Trophoblast cell (in vitro differentiated cells and primary cell): Measurements from ENCODE around the gene PHYKPL.
A peak's percentile ranks its signal among the peaks of the same experiment; 100 is the strongest.

Source experiments
- DNase-seq, 2 donors: peaks; one replicate each; pipeline ENCODE4 v3.0.0-alpha.2; 2016
- H2AFZ ChIP-seq: 2 replicates; pipeline ENCODE4 v1.6.1; 2013; ENCODE audit warnings: low read length, moderate library complexity, mild to moderate bottlenecking; ENCODE audit not compliant: insufficient read depth, poor library complexity
- H2AK5ac ChIP-seq: 2 replicates; pipeline ENCODE4 v1.6.1; 2013; ENCODE audit warnings: mild to moderate bottlenecking, low read length
- H2BK120ac ChIP-seq: 2 replicates; pipeline ENCODE4 v1.6.1; 2013; ENCODE audit warnings: low read length, mild to moderate bottlenecking, moderate library complexity; ENCODE audit not compliant: insufficient read depth, poor library complexity
- H2BK12ac ChIP-seq: 2 replicates; pipeline ENCODE4 v1.6.1; 2013; ENCODE audit warnings: mild to moderate bottlenecking, low read length, moderate library complexity
- H2BK5ac ChIP-seq: 2 replicates; pipeline ENCODE4 v1.6.1; 2013; ENCODE audit warnings: low read length, low read depth, moderate library complexity, mild to moderate bottlenecking; ENCODE audit not compliant: poor library complexity
- H3K14ac ChIP-seq: 2 replicates; pipeline ENCODE4 v1.6.1; 2013; ENCODE audit warnings: mild to moderate bottlenecking, low read length
- H3K18ac ChIP-seq: 2 replicates; pipeline ENCODE4 v1.6.1; 2013; ENCODE audit warnings: mild to moderate bottlenecking, low read length
- H3K23ac ChIP-seq: 2 replicates; pipeline ENCODE4 v1.6.1; 2013; ENCODE audit warnings: low read length
- H3K27ac ChIP-seq: 2 replicates; pipeline ENCODE4 v1.5.1; 2013; ENCODE audit warnings: low read depth, mild to moderate bottlenecking, inconsistent platforms, low read length, moderate library complexity
- H3K27me3 ChIP-seq: 2 replicates; pipeline ENCODE4 v1.6.1; 2013; ENCODE audit warnings: inconsistent platforms, mild to moderate bottlenecking, low read length, moderate library complexity; ENCODE audit not compliant: insufficient read depth
- H3K36me3 ChIP-seq, 2 experiments: 1 replicate in 1 of 2; 2 replicates in 1 of 2; pipeline ENCODE4 v1.6.1; 2013; ENCODE audit warnings: low read length in 2 of 2, mild to moderate bottlenecking in 2 of 2, moderate library complexity in 1 of 2; ENCODE audit not compliant: insufficient read depth in 2 of 2, control insufficient read depth in 1 of 2
- H3K4ac ChIP-seq: 2 replicates; pipeline ENCODE4 v1.6.1; 2013; ENCODE audit warnings: low read depth, mild to moderate bottlenecking, low read length, moderate library complexity
- H3K4me1 ChIP-seq, 2 experiments: 1 replicate in 1 of 2; 2 replicates in 1 of 2; pipeline ENCODE4 v1.6.1; 2013; ENCODE audit warnings: low read length in 2 of 2, mild to moderate bottlenecking in 2 of 2, moderate library complexity in 1 of 2; ENCODE audit not compliant: insufficient read depth in 2 of 2, control insufficient read depth in 1 of 2
- H3K4me2 ChIP-seq: 2 replicates; pipeline ENCODE4 v1.6.1; 2013; ENCODE audit warnings: inconsistent platforms, mild to moderate bottlenecking, low read length, moderate library complexity
- H3K4me3 ChIP-seq: 2 replicates; pipeline ENCODE4 v1.5.1; 2013; ENCODE audit warnings: mild to moderate bottlenecking, low read depth, low read length, inconsistent platforms
- H3K79me1 ChIP-seq: one replicate; pipeline ENCODE4 v1.6.1; 2013; ENCODE audit warnings: low read length
- H3K79me2 ChIP-seq: 2 replicates; pipeline ENCODE4 v1.6.1; 2013; ENCODE audit warnings: low read length, mild to moderate bottlenecking; ENCODE audit not compliant: control insufficient read depth, insufficient read depth, poor library complexity
- H3K9ac ChIP-seq: 2 replicates; pipeline ENCODE4 v1.6.1; 2013; ENCODE audit warnings: mild to moderate bottlenecking, low read length
- H3K9me3 ChIP-seq: 2 replicates; pipeline ENCODE4 v1.6.1; 2013; ENCODE audit warnings: low read depth, mild to moderate bottlenecking, control low read depth, inconsistent platforms, low read length; ENCODE audit not compliant: insufficient read depth
- H4K12ac ChIP-seq: 2 replicates; pipeline ENCODE4 v1.6.1; 2013; ENCODE audit warnings: low read depth, mild to moderate bottlenecking, low read length, moderate library complexity
- H4K8ac ChIP-seq: 2 replicates; pipeline ENCODE4 v1.6.1; 2013; ENCODE audit warnings: low read depth, mild to moderate bottlenecking, low read length, moderate library complexity
- H4K91ac ChIP-seq: one replicate; pipeline ENCODE4 v1.6.1; 2013; ENCODE audit warnings: low read depth, mild to moderate bottlenecking, low read length, moderate library complexity
- WGBS: extraction: QIAGEN DNeasy Blood & Tissue Kit; methylation state at CpG from one replicate; pipeline ENCODE4 v1.1.7; 2013; ENCODE audit warnings: missing lambda C conversion rate; ENCODE audit not compliant: insufficient read length, insufficient coverage; ENCODE audit errors: extremely low coverage; 5-methylcytosine and 5-hydroxymethylcytosine counted together

PHYKPL gene

DNA sequence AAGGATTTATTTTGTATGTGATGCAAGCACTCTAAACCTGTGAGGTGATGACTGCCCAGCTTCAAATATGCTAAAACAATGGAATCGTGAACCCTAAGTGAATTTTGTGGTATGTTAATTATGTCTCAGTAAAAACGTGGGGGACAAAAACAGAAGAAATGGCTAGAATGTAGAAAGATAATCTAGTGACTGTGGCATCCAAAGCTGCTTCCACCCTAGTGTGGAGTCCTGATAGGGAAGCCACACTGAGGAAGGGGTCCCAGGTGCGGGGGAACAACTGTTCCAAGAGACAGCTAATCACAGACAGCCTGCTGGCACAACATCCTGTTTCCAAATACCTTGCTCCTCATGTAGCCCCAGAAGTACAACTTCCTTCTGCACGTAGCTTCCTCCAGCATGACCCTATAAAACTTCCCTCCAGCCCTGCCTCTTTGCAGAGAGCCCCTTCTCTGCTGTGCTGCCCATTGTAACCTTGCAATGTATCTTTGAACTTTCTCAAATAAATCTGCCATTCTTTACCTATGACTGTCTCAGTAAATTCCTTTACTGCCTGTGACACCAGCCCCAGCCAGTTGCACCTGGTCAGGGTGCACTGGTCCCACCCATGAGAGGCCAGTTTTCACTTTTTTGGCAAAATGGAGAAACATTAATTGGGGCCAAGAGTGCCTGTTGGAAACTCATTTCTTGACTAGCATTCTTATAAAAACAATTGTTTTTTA, 50.3 kb downstream of the PHYKPL start:
- no peaks in the 10 kb centered on the region for H3K9me3 ChIP-seq
- H3K18ac ChIP-seq, result no peak overlapping the region
- H3K79me2 ChIP-seq, result no peaks in the 10 kb centered on the region
- H3K79me1 ChIP-seq, result no peaks in the 10 kb centered on the region
- H4K12ac ChIP-seq, result no peak overlapping the region
- no peak overlapping the region for H3K14ac ChIP-seq
- H3K23ac ChIP-seq, result no peak overlapping the region
- no peaks in the 10 kb centered on the region for H3K36me3 ChIP-seq
- H3K4me3 ChIP-seq, result no peak overlapping the region
- no peak overlapping the region for H2AFZ ChIP-seq
- peaks cover 3 to 5% of the 10 kb centered on the region in 2 experiments for H3K4me1 ChIP-seq
- H2BK5ac ChIP-seq, result no peak overlapping the region
- no CpG with 5 or more reads among the region's 4 CpGs for WGBS
- no peak overlapping the region for H2BK12ac ChIP-seq
- H3K27me3 ChIP-seq, result no peaks in the 10 kb centered on the region
- H3K27ac ChIP-seq, result no peak overlapping the region
- no peak overlapping the region for H4K8ac ChIP-seq
- H4K91ac ChIP-seq, result no peak overlapping the region
- peak in 1 of 2 donors; percentile 50 for DNase-seq
- no peak overlapping the region for H3K4ac ChIP-seq
- H2BK120ac ChIP-seq, result no peak overlapping the region
- H3K4me2 ChIP-seq, result no peak overlapping the region
- no peak overlapping the region for H2AK5ac ChIP-seq
- H3K9ac ChIP-seq, result peak overlapping the region; percentile 70

DNA sequence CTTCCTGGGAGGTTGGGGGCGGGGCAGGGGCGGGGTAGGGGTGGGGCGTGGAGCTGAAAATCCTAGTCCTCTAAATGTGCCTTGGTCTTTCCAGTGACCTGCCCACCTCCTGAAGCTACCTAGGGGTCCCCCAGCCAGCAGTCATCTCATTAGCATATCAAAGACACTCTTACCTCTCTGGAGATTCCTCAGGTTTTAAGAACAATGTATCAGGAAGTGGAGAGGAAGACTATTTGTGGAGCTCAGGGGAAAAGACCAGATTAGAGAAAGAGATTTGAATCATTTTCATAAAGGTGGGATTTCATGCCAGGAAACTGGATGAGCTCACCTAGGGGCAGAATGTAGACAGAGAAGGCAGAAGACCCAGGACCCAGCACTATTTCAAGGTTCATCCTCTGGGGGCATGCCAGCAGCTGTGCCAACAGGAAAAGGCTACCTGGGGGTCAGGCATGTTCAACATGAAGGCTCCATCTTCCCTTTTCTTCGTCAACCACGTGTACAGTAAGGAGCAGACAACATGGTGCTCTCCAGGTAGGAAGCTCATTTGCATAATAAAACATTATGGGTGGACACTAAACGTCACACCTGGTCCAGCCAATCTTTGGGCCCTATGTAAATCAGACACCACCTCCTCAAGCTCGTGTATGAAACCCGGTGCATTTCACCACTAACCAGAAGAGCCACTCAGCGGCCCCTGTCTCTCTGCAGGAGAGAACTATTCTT, 52.3 kb downstream of the PHYKPL start:
- H3K18ac ChIP-seq, result no peak overlapping the region
- H3K36me3 ChIP-seq, result no peaks in the 10 kb centered on the region
- no peaks in the 10 kb centered on the region for H3K9me3 ChIP-seq
- no peak overlapping the region for H3K4me3 ChIP-seq
- no peak overlapping the region for H2BK120ac ChIP-seq
- no peak overlapping the region for H2BK12ac ChIP-seq
- no peak overlapping the region for H4K8ac ChIP-seq
- no peak overlapping the region for H3K27ac ChIP-seq
- no peak overlapping the region for H4K91ac ChIP-seq
- no peak overlapping the region for H3K23ac ChIP-seq
- no CpG with 5 or more reads among the region's 9 CpGs for WGBS
- no peak overlapping the region for H3K14ac ChIP-seq
- no peaks in the 10 kb centered on the region for H3K27me3 ChIP-seq
- no peak overlapping the region for H2AK5ac ChIP-seq
- no peak overlapping the region for H4K12ac ChIP-seq
- no peak overlapping the region for H3K4ac ChIP-seq
- H3K79me2 ChIP-seq, result no peaks in the 10 kb centered on the region
- H2AFZ ChIP-seq, result no peak overlapping the region
- DNase-seq, result no peak
- no peak overlapping the region for H3K4me2 ChIP-seq
- no peaks in the 10 kb centered on the region for H3K79me1 ChIP-seq
- H2BK5ac ChIP-seq, result no peak overlapping the region
- no peak overlapping the region for H3K9ac ChIP-seq
- H3K4me1 ChIP-seq, result peaks cover 3 to 5% of the 10 kb centered on the region in 2 experiments

DNA sequence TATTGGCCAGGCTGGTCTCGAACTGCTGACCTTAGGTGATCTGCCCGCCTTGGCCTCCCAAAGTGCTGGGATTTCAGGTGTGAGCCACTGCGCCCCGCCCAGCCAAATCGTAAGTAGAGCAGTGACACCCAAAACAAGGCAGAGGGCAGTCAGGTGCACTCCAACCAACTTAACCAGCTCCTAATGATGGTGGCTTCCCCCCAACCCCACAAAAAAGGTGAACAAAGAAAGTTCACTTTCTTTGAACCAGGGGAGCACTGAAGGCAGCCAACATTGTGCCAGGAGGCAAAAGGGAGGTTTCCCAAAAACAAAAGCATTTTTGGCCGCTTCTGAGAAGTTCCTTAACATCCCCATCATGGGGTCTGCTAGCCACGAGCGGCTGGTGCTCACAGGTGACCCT, 55.0 kb downstream of the PHYKPL start:
- no peak for DNase-seq
- Histone ChIP-seq H4K8ac (no peak overlapping the region), H2AFZ (no peak overlapping the region), H3K79me2 (no peaks in the 10 kb centered on the region), H4K91ac (no peak overlapping the region), H3K4me2 (no peak overlapping the region), H3K4me1 (peaks cover 3 to 4% of the 10 kb centered on the region in 2 experiments), H2BK120ac (no peak overlapping the region), H3K14ac (no peak overlapping the region), H3K4me3 (no peak overlapping the region), H3K27ac (no peak overlapping the region), H2BK5ac (no peak overlapping the region), H3K27me3 (no peaks in the 10 kb centered on the region), H2AK5ac (no peak overlapping the region), H2BK12ac (no peak overlapping the region), H4K12ac (no peak overlapping the region), H3K4ac (no peak overlapping the region), H3K9me3 (no peaks in the 10 kb centered on the region), H3K23ac (no peak overlapping the region), H3K79me1 (no peaks in the 10 kb centered on the region), H3K36me3 (no peaks in the 10 kb centered on the region), H3K9ac (no peak overlapping the region), H3K18ac (no peak overlapping the region)
- WGBS, result no CpG with 5 or more reads among the region's 8 CpGs

DNA sequence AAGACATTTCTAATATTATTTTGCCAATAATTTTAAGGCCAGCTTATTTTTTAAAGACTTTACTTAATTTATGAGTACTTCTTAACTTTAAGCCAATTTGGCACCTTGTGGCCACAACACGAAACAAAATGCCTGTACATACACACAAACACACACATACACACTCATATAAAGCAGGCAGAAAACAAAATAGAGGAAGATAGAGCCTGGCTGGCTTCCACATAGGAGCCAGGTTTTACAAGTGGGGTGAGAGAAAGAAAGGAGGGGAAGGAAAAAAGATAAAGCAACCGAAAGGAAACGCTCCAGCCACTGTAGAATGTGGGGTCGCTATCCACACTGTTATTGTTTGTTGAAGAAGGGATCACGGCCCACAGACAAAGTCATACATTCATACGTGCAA, 55.8 kb downstream of the PHYKPL start:
- no peaks in the 10 kb centered on the region for H3K9me3 ChIP-seq
- H2AFZ ChIP-seq, result no peak overlapping the region
- no peak overlapping the region for H3K23ac ChIP-seq
- no peaks in the 10 kb centered on the region for H3K27me3 ChIP-seq
- H3K4me2 ChIP-seq, result no peak overlapping the region
- no peaks in the 10 kb centered on the region for H3K4me1 ChIP-seq
- no peaks in the 10 kb centered on the region for H3K79me1 ChIP-seq
- H4K12ac ChIP-seq, result no peak overlapping the region
- H3K4me3 ChIP-seq, result no peak overlapping the region
- no peak overlapping the region for H4K91ac ChIP-seq
- no peak overlapping the region for H4K8ac ChIP-seq
- H2AK5ac ChIP-seq, result no peak overlapping the region
- H2BK120ac ChIP-seq, result no peak overlapping the region
- no peaks in the 10 kb centered on the region for H3K36me3 ChIP-seq
- H3K4ac ChIP-seq, result no peak overlapping the region
- no peak overlapping the region for H3K27ac ChIP-seq
- H2BK5ac ChIP-seq, result no peak overlapping the region
- H3K18ac ChIP-seq, result no peak overlapping the region
- H3K14ac ChIP-seq, result no peak overlapping the region
- no peak overlapping the region for H2BK12ac ChIP-seq
- no peak for DNase-seq
- no peak overlapping the region for H3K9ac ChIP-seq
- no peaks in the 10 kb centered on the region for H3K79me2 ChIP-seq
- WGBS, result no CpG with 5 or more reads among the region's 6 CpGs
